GM23338 (cell line): ENCODE measurements around the gene CIRBP.
A peak's percentile ranks its signal among the peaks of the same experiment; 100 is the strongest.

Experiments used
- CREB1 ChIP-seq: fragments of 250-450 bp; sonication (Bioruptor Pico); IDR thresholded peaks from 2 replicates; pipeline ENCODE4 v1.5.0; 2020; ENCODE audit warnings: low read depth, mild to moderate bottlenecking, moderate library complexity
- EZH2 ChIP-seq: fragments of 200-600 bp; sonication (generic); IDR thresholded peaks from one replicate; pipeline ENCODE4 v1.8.0; 2017; ENCODE audit warnings: antibody characterized with exemption, mild to moderate bottlenecking, low read depth; ENCODE audit not compliant: unreplicated experiment
- EZH2phosphoT487 ChIP-seq: fragments of 200-600 bp; sonication (generic); IDR thresholded peaks from one replicate; pipeline ENCODE4 v1.8.1; 2018; ENCODE audit warnings: antibody characterized with exemption; ENCODE audit not compliant: unreplicated experiment
- JUNB ChIP-seq: IDR thresholded peaks from one replicate; pipeline ENCODE4 v1.6.1; 2016; ENCODE audit warnings: antibody characterized with exemption; ENCODE audit not compliant: unreplicated experiment
- NANOG ChIP-seq: IDR thresholded peaks from 2 replicates; pipeline ENCODE4 v1.6.1; 2016; ENCODE audit warnings: antibody characterized with exemption, borderline replicate concordance
- POLR2AphosphoS5 ChIP-seq: IDR thresholded peaks from 2 replicates; pipeline ENCODE4 v1.6.1; 2016; ENCODE audit warnings: antibody characterized with exemption, low read depth
- REST ChIP-seq: IDR thresholded peaks from one replicate; pipeline ENCODE4 v1.6.1; 2018; ENCODE audit warnings: antibody characterized with exemption; ENCODE audit not compliant: unreplicated experiment
- STAT1 ChIP-seq: IDR thresholded peaks from one replicate; pipeline ENCODE4 v1.6.1; 2016; ENCODE audit warnings: antibody characterized with exemption; ENCODE audit not compliant: unreplicated experiment
- ZNF462 ChIP-seq: fragments of 250-450 bp; sonication (Bioruptor Pico); IDR thresholded peaks from 2 replicates; pipeline ENCODE4 v1.5.0; 2020; ENCODE audit warnings: mild to moderate bottlenecking, moderate library complexity
- TF ChIP-seq, protein P1 (sequence below), 2 experiments: fragments of 200-600 bp in 1 of 2; sonication (generic) in 1 of 2; conservative IDR thresholded peaks; 2 replicates each; pipeline versions ENCODE4 v1.5.1 to v1.6.1; 2016 to 2017; ENCODE audit warnings: antibody characterized with exemption in 2 of 2, low read depth in 2 of 2, mild to moderate bottlenecking in 2 of 2, moderate library complexity in 1 of 2
- TF ChIP-seq, protein P2 (sequence below): IDR thresholded peaks from 2 replicates; pipeline ENCODE4 v1.6.1; 2016; ENCODE audit warnings: antibody characterized with exemption

DNA sequence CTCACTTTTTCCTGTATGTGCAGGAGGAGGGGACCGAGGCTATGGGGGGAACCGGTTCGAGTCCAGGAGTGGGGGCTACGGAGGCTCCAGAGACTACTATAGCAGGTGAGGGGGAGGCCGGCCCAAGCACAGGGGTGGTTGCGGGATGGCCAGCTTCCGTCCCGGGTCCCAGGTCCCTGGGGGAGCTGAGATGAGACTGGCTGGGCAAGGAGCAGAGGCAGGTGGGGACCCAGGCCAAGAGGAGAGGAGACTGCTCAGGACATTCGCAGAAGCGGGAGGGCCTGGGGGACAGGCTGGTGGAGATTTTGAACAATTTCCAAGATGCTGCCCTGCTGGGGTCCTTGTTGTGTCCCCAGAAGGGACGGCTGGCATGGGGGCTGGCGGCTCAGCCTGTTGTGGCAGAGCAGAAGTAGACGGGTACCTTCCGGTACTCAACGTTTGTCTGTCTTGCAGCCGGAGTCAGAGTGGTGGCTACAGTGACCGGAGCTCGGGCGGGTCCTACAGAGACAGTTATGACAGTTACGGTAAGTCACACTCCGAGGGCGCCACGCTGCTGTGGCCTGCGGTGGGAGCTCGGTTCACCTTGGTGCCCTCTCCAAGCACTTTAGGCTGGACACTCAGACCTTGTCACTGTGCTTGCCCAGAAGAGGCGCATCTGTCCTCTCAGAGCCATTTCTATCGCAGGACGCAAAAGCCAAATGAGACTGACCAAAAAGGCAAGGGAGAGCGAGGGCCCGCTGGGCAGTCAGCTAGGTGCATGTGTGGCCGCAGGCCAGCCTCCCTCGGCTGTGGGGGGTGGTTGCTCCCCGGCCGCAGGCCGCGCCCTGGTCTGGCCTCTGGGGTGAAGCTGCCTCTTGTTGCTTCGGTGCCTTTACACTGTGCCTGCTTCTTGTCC lies 2.6 kb downstream of the CIRBP start:
- TF ChIP-seq, protein P1, sequence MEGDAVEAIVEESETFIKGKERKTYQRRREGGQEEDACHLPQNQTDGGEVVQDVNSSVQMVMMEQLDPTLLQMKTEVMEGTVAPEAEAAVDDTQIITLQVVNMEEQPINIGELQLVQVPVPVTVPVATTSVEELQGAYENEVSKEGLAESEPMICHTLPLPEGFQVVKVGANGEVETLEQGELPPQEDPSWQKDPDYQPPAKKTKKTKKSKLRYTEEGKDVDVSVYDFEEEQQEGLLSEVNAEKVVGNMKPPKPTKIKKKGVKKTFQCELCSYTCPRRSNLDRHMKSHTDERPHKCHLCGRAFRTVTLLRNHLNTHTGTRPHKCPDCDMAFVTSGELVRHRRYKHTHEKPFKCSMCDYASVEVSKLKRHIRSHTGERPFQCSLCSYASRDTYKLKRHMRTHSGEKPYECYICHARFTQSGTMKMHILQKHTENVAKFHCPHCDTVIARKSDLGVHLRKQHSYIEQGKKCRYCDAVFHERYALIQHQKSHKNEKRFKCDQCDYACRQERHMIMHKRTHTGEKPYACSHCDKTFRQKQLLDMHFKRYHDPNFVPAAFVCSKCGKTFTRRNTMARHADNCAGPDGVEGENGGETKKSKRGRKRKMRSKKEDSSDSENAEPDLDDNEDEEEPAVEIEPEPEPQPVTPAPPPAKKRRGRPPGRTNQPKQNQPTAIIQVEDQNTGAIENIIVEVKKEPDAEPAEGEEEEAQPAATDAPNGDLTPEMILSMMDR (conservative IDR thresholded peaks at IDR 0.05; ENCODE audit: low read depth in 2 of 2), result no peak
- TF ChIP-seq EZH2 (no peak), ZNF462 (CRISPR knock-in tag) (no peak), EZH2phosphoT487 (no peak), REST (no peak), POLR2AphosphoS5 (peak; percentile 19; the same call in 1 of the 2 replicates), STAT1 (no peak), JUNB (no peak), CREB1 (CRISPR knock-in tag) (no peak), NANOG (no peak)
- TF ChIP-seq, protein P2, sequence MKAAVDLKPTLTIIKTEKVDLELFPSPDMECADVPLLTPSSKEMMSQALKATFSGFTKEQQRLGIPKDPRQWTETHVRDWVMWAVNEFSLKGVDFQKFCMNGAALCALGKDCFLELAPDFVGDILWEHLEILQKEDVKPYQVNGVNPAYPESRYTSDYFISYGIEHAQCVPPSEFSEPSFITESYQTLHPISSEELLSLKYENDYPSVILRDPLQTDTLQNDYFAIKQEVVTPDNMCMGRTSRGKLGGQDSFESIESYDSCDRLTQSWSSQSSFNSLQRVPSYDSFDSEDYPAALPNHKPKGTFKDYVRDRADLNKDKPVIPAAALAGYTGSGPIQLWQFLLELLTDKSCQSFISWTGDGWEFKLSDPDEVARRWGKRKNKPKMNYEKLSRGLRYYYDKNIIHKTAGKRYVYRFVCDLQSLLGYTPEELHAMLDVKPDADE, result no peak
